Activated B cell treated with CpG ODN at 0.5 μM for 24 hours (primary cell): ENCODE results near the gene PRG2. TPM values are rescaled to one million over a fixed set of nuclear protein-coding genes. Genes with fewer than 3 reads are reported as not detected.

Experiments
- ATAC-seq: fragments of 200-7000 bp; cut with Tn5 transposase; one replicate; pipeline ENCODE4 v1.10.0; 2021; ENCODE audit warnings: low read depth, mild to moderate bottlenecking, moderate library complexity
- CTCF ChIA-PET: fragments of 350-600 bp; sonication (Branson Sonifier 250); formaldehyde crosslinking; loops from one replicate; lab custom pipeline; 2021; ENCODE audit warnings: antibody characterized with exemption; lab: Charles Lee
- POLR2A ChIA-PET: fragments of 350-600 bp; sonication (Branson Sonifier 250); formaldehyde crosslinking; loops from one replicate; lab custom pipeline; 2021; ENCODE audit warnings: antibody characterized with exemption; lab: Charles Lee
- DNase-seq: peaks from one replicate; pipeline ENCODE4 v3.0.0; 2022
- H3K27ac Mint-ChIP-seq: one replicate; pipeline ENCODE4 v1.8.0; 2020; ENCODE audit warnings: mixed read lengths
- H3K27me3 Mint-ChIP-seq: one replicate; pipeline ENCODE4 v1.8.0; 2021; ENCODE audit warnings: mixed read lengths
- H3K36me3 Mint-ChIP-seq: one replicate; pipeline ENCODE4 v1.8.0; 2021; ENCODE audit warnings: low read depth, mixed read lengths
- H3K4me1 Mint-ChIP-seq: one replicate; pipeline ENCODE4 v1.8.0; 2021; ENCODE audit warnings: mixed read lengths
- H3K4me3 Mint-ChIP-seq: one replicate; pipeline ENCODE4 v1.8.0; 2020; ENCODE audit warnings: mild to moderate bottlenecking, mixed read lengths
- H3K9me3 Mint-ChIP-seq: one replicate; pipeline ENCODE4 v1.8.0; 2020; ENCODE audit warnings: mixed read lengths
- CTCF ChIP-seq: fragments of 200-600 bp; IDR thresholded peaks from one replicate; pipeline ENCODE4 v1.8.0; 2022; ENCODE audit warnings: antibody characterized with exemption, mild to moderate bottlenecking
- intact Hi-C: fragments of 100-400 bp; cut with micrococcal nuclease; formaldehyde crosslinking; loops from one replicate; pipeline ENCODE4 v1.15.1; 2024
- total RNA-seq: library from RNA; stranded (reverse); gene quantifications from 2 replicates; pipeline ENCODE4 v1.2.3, GENCODE V29; 2022

PRG2 gene
- total RNA-seq, 1 donor from 2014 or later = 1.1 TPM

GRCh38 chr11:57374966-57375365 lies 15.5 kb downstream of the PRG2 start:
- ATAC-seq (no peak), DNase-seq (no peak)
- no peak overlapping the region for H3K27ac Mint-ChIP-seq
- ChIA-PET POLR2A (no interaction called here), CTCF (no interaction called here)
- TF ChIP-seq CTCF = no peak
- no peaks in the 10 kb centered on the region for H3K36me3 Mint-ChIP-seq
- intact Hi-C loops = no loop called here
- H3K4me1 Mint-ChIP-seq = no peaks in the 10 kb centered on the region
- peaks cover 12% of the 10 kb centered on the region for H3K27me3 Mint-ChIP-seq
- H3K9me3 Mint-ChIP-seq = no peaks in the 10 kb centered on the region
- H3K4me3 Mint-ChIP-seq = no peak overlapping the region

- Mint-ChIP-seq H3K4me3 (no peak overlapping the region), H3K36me3 (no peaks in the 10 kb centered on the region), H3K27me3 (peaks cover 11% of the 10 kb centered on the region), H3K9me3 (no peaks in the 10 kb centered on the region), H3K27ac (no peak overlapping the region), H3K4me1 (no peaks in the 10 kb centered on the region)
- DNase-seq (no peak), ATAC-seq (no peak)
- no peak for TF ChIP-seq CTCF
- ChIA-PET CTCF (no interaction called here), POLR2A (interaction anchor here (1.1 kb wide), 1 partner anchor 26 kb away, joined by 3 read pairs; no protein-coding TSS in a partner anchor)
- intact Hi-C loops = no loop called here
These were observed 17.3 kb downstream of the PRG2 start for GRCh38 chr11:57373146-57373545.

GRCh38 chr11:57370941-57371340 lies 19.5 kb downstream of the PRG2 start:
- intact Hi-C loops = no loop called here
- no peaks in the 10 kb centered on the region for H3K36me3 Mint-ChIP-seq
- ATAC-seq (no peak), DNase-seq (no peak)
- H3K27me3 Mint-ChIP-seq = peaks cover 7% of the 10 kb centered on the region
- no peaks in the 10 kb centered on the region for H3K9me3 Mint-ChIP-seq
- H3K27ac Mint-ChIP-seq = no peak overlapping the region
- TF ChIP-seq CTCF = no peak
- CTCF ChIA-PET = no interaction called here
- H3K4me3 Mint-ChIP-seq = no peak overlapping the region
- no peaks in the 10 kb centered on the region for H3K4me1 Mint-ChIP-seq
- POLR2A ChIA-PET = interaction anchor here (0.6 kb wide), 1 partner anchor 147 kb away, joined by 5 read pairs; no protein-coding TSS in a partner anchor

- TF ChIP-seq CTCF = no peak
- Mint-ChIP-seq H3K4me3 (no peak overlapping the region), H3K36me3 (no peaks in the 10 kb centered on the region), H3K4me1 (no peaks in the 10 kb centered on the region), H3K27me3 (peaks cover 7% of the 10 kb centered on the region), H3K27ac (no peak overlapping the region), H3K9me3 (no peaks in the 10 kb centered on the region)
- POLR2A ChIA-PET = no interaction called here
- intact Hi-C loops = no loop called here
- no peak for DNase-seq
- CTCF ChIA-PET = no interaction called here
- no peak for ATAC-seq
These were observed 20.2 kb downstream of the PRG2 start for GRCh38 chr11:57370251-57370650.

- POLR2A ChIA-PET = no interaction called here
These were observed 21.6 kb downstream of the PRG2 start for GRCh38 chr11:57368845-57369232.

More at GRCh38 chr11:57368845-57369232, 21.6 kb downstream of the PRG2 start:
- Mint-ChIP-seq H3K36me3 (no peaks in the 10 kb centered on the region), H3K4me3 (no peak overlapping the region), H3K4me1 (no peaks in the 10 kb centered on the region), H3K27ac (no peak overlapping the region), H3K9me3 (no peaks in the 10 kb centered on the region), H3K27me3 (peaks cover 12% of the 10 kb centered on the region)
- intact Hi-C loops = no loop called here
- no peak for TF ChIP-seq CTCF
- ATAC-seq (no peak), DNase-seq (no peak)
- CTCF ChIA-PET = no interaction called here
